Hepatocyte (in vitro differentiated cells): ENCODE measurements around the gene WBP1L. TPM values are rescaled to one million over a fixed set of nuclear protein-coding genes. Genes with fewer than 3 reads are reported as not detected.
"Not testable (repeated sequence)": the region's sequence is repeated elsewhere in the genome, so short reads cannot be mapped to it uniquely, and the experiment has no call there.

ENCODE experiments used
- DNase-seq: peaks from one replicate; pipeline ENCODE4 v3.0.0-alpha.2; 2016; ENCODE audit warnings: low spot score
- H2AFZ ChIP-seq: fragments of 200-600 bp; sonication (generic); 2 replicates; pipeline ENCODE4 v1.6.0; 2016; ENCODE audit warnings: antibody characterized with exemption, mild to moderate bottlenecking
- H3K27ac ChIP-seq: fragments of 200-600 bp; sonication (generic); 2 replicates; pipeline ENCODE4 v1.5.1; 2016; ENCODE audit warnings: mild to moderate bottlenecking
- H3K27me3 ChIP-seq: fragments of 200-600 bp; sonication (generic); 2 replicates; pipeline ENCODE4 v1.6.1; 2016
- H3K36me3 ChIP-seq: fragments of 200-600 bp; sonication (generic); replicated peaks from 2 replicates; pipeline ENCODE4 v1.5.1; 2016; ENCODE audit warnings: low read depth; ENCODE audit not compliant: insufficient read depth
- H3K4me1 ChIP-seq: fragments of 200-600 bp; sonication (generic); 2 replicates; pipeline ENCODE4 v1.5.1; 2016; ENCODE audit warnings: mild to moderate bottlenecking, moderate library complexity; ENCODE audit not compliant: insufficient read depth
- H3K4me2 ChIP-seq: fragments of 200-600 bp; sonication (generic); 2 replicates; pipeline ENCODE4 v1.6.0; 2016
- H3K4me3 ChIP-seq: fragments of 200-600 bp; sonication (generic); 2 replicates; pipeline ENCODE4 v1.5.1; 2016; ENCODE audit warnings: mild to moderate bottlenecking
- H3K79me2 ChIP-seq: fragments of 200-600 bp; sonication (generic); 2 replicates; pipeline ENCODE4 v1.6.0; 2017; ENCODE audit warnings: mild to moderate bottlenecking
- H3K9me2 ChIP-seq: fragments of 200-600 bp; sonication (generic); replicated peaks from 2 replicates; pipeline ENCODE4 v1.6.0; 2017; ENCODE audit warnings: mild to moderate bottlenecking; ENCODE audit not compliant: insufficient read depth
- H3K9me3 ChIP-seq: fragments of 200-600 bp; sonication (generic); 2 replicates; pipeline ENCODE4 v1.5.1; 2016; ENCODE audit warnings: low read depth, mild to moderate bottlenecking
- H4K20me1 ChIP-seq: fragments of 200-600 bp; sonication (generic); 2 replicates; pipeline ENCODE4 v1.6.0; 2016; ENCODE audit warnings: mild to moderate bottlenecking; ENCODE audit not compliant: insufficient read depth, poor library complexity, severe bottlenecking
- CTCF ChIP-seq: fragments of 200-600 bp; sonication (generic); IDR thresholded peaks from 2 replicates; pipeline ENCODE4 v1.5.1; 2016; ENCODE audit warnings: antibody characterized with exemption, mild to moderate bottlenecking; ENCODE audit not compliant: poor library complexity
- EZH2 ChIP-seq: fragments of 200-600 bp; sonication (generic); IDR thresholded peaks from 2 replicates; pipeline ENCODE4 v1.6.1; 2016; ENCODE audit warnings: antibody characterized with exemption, mild to moderate bottlenecking, borderline replicate concordance
- EZH2phosphoT487 ChIP-seq: fragments of 200-600 bp; sonication (generic); IDR thresholded peaks from one replicate; pipeline ENCODE4 v1.6.1; 2018; ENCODE audit warnings: antibody characterized with exemption, mild to moderate bottlenecking, low read depth, moderate library complexity; ENCODE audit not compliant: unreplicated experiment, severe bottlenecking
- WGBS: methylation state at CpG from one replicate; pipeline ENCODE4 v1.1.6; 2016; ENCODE audit warnings: low lambda C conversion rate; ENCODE audit errors: missing lambda C conversion rate; 5-methylcytosine and 5-hydroxymethylcytosine counted together
- polyA plus RNA-seq: library from polyadenylated mRNA; unstranded; fragments of >200 nt; fragmentation: Nextera tagmentation; extraction: Ambion mirVana; gene quantifications from 2 replicates; pipeline ENCODE4 v1.2.1, GENCODE V29; 2016
- total RNA-seq: library from RNA; depleted of rRNA; stranded (reverse); fragments of >200 nt; gene quantifications from 2 replicates; pipeline ENCODE4 v1.2.3, GENCODE V29; 2014

Gene WBP1L
- total and polyA plus RNA-seq, 2 experiments from 2014 or later, result 21.6 to 57.1 TPM

DNA sequence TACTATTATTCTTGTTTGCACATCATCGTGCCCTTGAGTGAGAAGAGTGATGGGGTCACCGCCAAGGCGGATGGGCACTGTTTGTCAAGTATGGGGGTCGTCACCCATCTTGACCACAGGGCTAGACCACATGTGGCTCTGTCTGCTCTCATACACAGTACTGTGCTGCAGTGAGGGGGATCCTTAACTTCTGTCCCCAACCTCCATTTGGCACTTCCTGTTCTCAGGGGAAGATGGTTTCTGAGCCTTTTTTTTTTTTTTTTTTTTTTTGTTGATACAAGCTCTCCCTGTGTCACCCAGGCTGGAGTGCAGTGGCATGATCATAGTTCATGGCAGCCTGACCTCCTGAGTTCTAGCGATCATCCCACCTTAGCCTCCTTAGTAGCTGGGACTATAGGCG, 13.6 kb downstream of the WBP1L start:
- Histone ChIP-seq H4K20me1 (peaks cover 3% of the 10 kb centered on the region), H3K9me3 (no peaks in the 10 kb centered on the region), H3K4me3 (no peak overlapping the region), H2AFZ (no peak overlapping the region), H3K9me2 (no peaks in the 10 kb centered on the region), H3K27me3 (no peaks in the 10 kb centered on the region), H3K36me3 (no peaks in the 10 kb centered on the region), H3K27ac (no peak overlapping the region), H3K4me2 (no peak overlapping the region), H3K79me2 (peaks cover 76% of the 10 kb centered on the region), H3K4me1 (peaks cover 20% of the 10 kb centered on the region)
- WGBS, result 95% methylated on average over 6 of the region's 6 CpGs
- TF ChIP-seq EZH2phosphoT487, result no peak
- TF ChIP-seq CTCF, result no peak
- no peak for TF ChIP-seq EZH2
- no peak for DNase-seq

DNA sequence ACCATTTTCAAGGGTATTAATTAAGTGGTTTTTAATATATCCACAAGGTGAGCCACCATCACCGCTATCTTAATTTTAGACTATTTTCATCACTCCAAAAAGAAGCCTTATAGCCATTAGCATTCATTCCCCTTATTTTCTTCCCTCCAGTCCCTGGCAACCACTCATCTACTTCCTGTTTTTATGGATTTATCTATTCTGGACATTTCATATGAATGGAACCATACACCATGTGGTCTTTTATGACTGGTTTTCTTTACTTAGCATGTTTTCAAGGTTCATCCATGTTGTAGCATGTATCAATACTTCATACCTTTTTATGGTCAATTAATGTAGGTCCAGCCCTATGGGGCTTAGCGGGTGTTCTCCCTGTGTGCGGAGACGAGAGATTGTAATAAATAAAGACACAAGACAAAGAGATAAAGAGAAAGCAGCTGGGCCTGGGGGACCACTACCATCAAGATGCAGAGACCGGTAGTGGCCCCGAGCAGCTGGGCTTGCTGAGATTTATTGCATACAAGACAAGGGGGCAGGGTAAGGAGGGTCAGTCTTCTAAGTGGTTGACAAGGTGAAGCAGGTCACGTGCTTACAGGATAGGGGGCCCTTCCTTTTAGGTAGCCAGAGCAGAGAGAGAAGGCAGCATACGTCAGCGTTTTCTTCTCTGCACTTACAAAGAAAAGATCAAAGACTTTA, 14.6 kb downstream of the WBP1L start:
- Histone ChIP-seq H3K9me2 (no peaks in the 10 kb centered on the region), H4K20me1 (peaks cover 3% of the 10 kb centered on the region), H3K27me3 (no peaks in the 10 kb centered on the region), H3K36me3 (no peaks in the 10 kb centered on the region), H3K4me1 (peaks cover 17% of the 10 kb centered on the region), H2AFZ (no peak overlapping the region), H3K4me2 (peak overlapping the region; percentile 65), H3K79me2 (peaks cover 82% of the 10 kb centered on the region), H3K9me3 (no peaks in the 10 kb centered on the region), H3K4me3 (no peak overlapping the region), H3K27ac (peak overlapping the region; percentile 63)
- DNase-seq, result no peak
- TF ChIP-seq EZH2phosphoT487 (no peak), CTCF (no peak), EZH2 (no peak)
- 40% methylated on average over 9 of the region's 9 CpGs for WGBS

DNA sequence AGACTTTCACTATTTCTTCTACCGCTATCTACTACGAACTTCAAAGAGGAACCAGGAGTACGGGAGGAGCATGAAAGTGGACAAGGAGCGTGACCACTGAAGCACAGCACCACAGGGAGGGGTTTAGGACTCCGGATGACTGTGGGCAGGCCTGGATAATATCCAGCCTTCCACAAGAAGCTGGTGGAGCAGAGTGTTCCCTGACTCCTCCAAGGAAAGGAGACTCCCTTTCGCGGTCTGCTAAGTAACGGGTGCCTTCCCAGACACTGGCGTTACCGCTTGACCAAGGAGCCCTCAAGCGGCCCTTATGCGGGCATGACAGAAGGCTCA, 15.2 kb downstream of the WBP1L start:
- not testable (repeated sequence) for DNase-seq, H3K9me3 ChIP-seq, H3K4me3 ChIP-seq, H3K36me3 ChIP-seq, H2AFZ ChIP-seq, H4K20me1 ChIP-seq, H3K9me2 ChIP-seq, H3K27me3 ChIP-seq
- H3K4me1 ChIP-seq, result peaks cover 14% of the 10 kb centered on the region
- peak overlapping the region; percentile 63 for H3K27ac ChIP-seq
- 37% methylated on average over 12 of the region's 12 CpGs for WGBS
- peaks cover 84% of the 10 kb centered on the region for H3K79me2 ChIP-seq
- H3K4me2 ChIP-seq, result peak overlapping the region; percentile 65

DNA sequence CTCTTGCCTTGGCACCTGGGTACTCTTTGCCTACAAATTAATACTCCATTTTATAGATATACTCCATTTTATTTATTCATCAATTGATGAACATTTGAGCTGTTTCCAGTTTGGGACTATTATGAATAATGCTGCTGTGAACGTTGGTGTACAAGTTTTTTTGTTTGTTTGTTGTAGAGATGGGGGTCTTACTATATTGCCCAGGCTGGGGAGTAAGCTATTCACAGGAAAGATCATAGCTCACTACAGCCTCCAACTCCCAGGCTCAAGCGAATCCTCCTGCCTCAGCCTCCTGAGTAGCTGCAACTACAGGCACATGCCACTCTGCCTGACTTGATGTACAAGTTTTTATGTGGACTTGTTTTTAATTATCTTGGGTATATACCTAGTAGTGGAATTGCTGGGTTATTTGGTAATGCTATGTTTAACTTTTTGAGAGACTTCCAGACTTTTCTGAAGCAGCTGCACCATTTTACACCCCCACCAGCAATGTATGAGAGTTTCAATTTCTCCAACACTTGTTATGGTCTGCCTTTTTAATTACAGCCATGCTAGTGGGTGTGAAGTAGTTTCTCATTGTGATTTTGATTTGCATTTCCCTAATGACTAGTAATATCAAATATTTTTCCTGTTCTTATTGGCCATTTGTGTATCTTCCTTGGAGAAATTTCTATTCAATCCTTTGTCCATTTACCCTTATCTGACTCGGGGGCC, 15.9 kb downstream of the WBP1L start:
- Histone ChIP-seq H3K4me2 (no peak overlapping the region), H3K79me2 (peaks cover 79% of the 10 kb centered on the region)

More for the DNA sequence above, 15.9 kb downstream of the WBP1L start:
- Histone ChIP-seq H3K9me2 (no peaks in the 10 kb centered on the region), H3K4me3 (no peak overlapping the region), H2AFZ (no peak overlapping the region), H3K36me3 (no peaks in the 10 kb centered on the region), H3K4me1 (peaks cover 18% of the 10 kb centered on the region), H4K20me1 (peaks cover 3% of the 10 kb centered on the region), H3K27ac (no peak overlapping the region), H3K9me3 (no peaks in the 10 kb centered on the region), H3K27me3 (no peaks in the 10 kb centered on the region)
- 89% methylated on average over 3 of the region's 3 CpGs for WGBS
- DNase-seq, result no peak
- TF ChIP-seq EZH2phosphoT487 (no peak), CTCF (no peak), EZH2 (no peak)
